Jurkat, Clone E6-1 (cell line): ENCODE results near the gene CHAF1A.

Source experiments
- DNase-seq: peaks from one replicate; pipeline ENCODE4 v3.0.0-alpha.2; 2011; ENCODE audit warnings: low read depth, low spot score
- H3K4me3 ChIP-seq: 2 replicates; pipeline ENCODE4 v1.5.1; 2011; ENCODE audit warnings: mild to moderate bottlenecking, low read length, control low read depth, moderate library complexity

Gene CHAF1A

GRCh38 chr19:4365791-4366665, 36.4 kb upstream of the CHAF1A start:
- DNase-seq = no peak
- no peak overlapping the region for H3K4me3 ChIP-seq

GRCh38 chr19:4366666-4367335, 35.6 kb upstream of the CHAF1A start:
- H3K4me3 ChIP-seq = no peak overlapping the region
- no peak for DNase-seq

- no peak overlapping the region for H3K4me3 ChIP-seq
- no peak for DNase-seq
These were observed 35.1 kb upstream of the CHAF1A start for GRCh38 chr19:4367336-4367723.

- no peak for DNase-seq
- no peak overlapping the region for H3K4me3 ChIP-seq
These were observed 34.7 kb upstream of the CHAF1A start for GRCh38 chr19:4367781-4368127.

GRCh38 chr19:4368128-4368820, 34.2 kb upstream of the CHAF1A start:
- no peak for DNase-seq
- H3K4me3 ChIP-seq = no peak overlapping the region

GRCh38 chr19:4369109-4369887, 33.1 kb upstream of the CHAF1A start:
- peak; percentile 58 for DNase-seq
- peak overlapping the region; percentile 46 for H3K4me3 ChIP-seq

- peak; percentile 52 for DNase-seq
- peak overlapping the region; percentile 46 for H3K4me3 ChIP-seq
These were observed 32.6 kb upstream of the CHAF1A start for GRCh38 chr19:4369888-4370260.

GRCh38 chr19:4370418-4371041, 31.9 kb upstream of the CHAF1A start:
- no peak for DNase-seq
- no peak overlapping the region for H3K4me3 ChIP-seq

- no peak for DNase-seq
- no peak overlapping the region for H3K4me3 ChIP-seq
These were observed 30.9 kb upstream of the CHAF1A start for GRCh38 chr19:4371247-4372164.

GRCh38 chr19:4372165-4373012, 30.1 kb upstream of the CHAF1A start:
- DNase-seq = no peak

GRCh38 chr19:4373013-4373367, 29.4 kb upstream of the CHAF1A start:
- no peak for DNase-seq
- H3K4me3 ChIP-seq = no peak overlapping the region

More at GRCh38 chr19:4372165-4373012, 30.1 kb upstream of the CHAF1A start:
- no peak overlapping the region for H3K4me3 ChIP-seq

GRCh38 chr19:4373601-4374497, 28.6 kb upstream of the CHAF1A start:
- no peak for DNase-seq

GRCh38 chr19:4374498-4375163, 27.8 kb upstream of the CHAF1A start:
- H3K4me3 ChIP-seq = no peak overlapping the region
- DNase-seq = no peak

More at GRCh38 chr19:4373601-4374497, 28.6 kb upstream of the CHAF1A start:
- H3K4me3 ChIP-seq = no peak overlapping the region

- DNase-seq = no peak
These were observed 27.0 kb upstream of the CHAF1A start for GRCh38 chr19:4375164-4376027.

More at GRCh38 chr19:4375164-4376027, 27.0 kb upstream of the CHAF1A start:
- no peak overlapping the region for H3K4me3 ChIP-seq
